Endothelial cell of umbilical vein (primary cell): Measurements from ENCODE around the gene HDHD2. TPM values are rescaled to one million over a fixed set of nuclear protein-coding genes. Genes with fewer than 3 reads are reported as not detected.

Experiments used
- BruUV-seq: library from RNA; stranded (reverse); fragments of 400-500 nt; replicated peaks from 2 replicates; lab custom pipeline; 2021; lab: Mats Ljungman, UMichigan
- CTCF ChIA-PET: fragments of 300-600, 350-600 bp; sonication (Branson Sonifier 250); formaldehyde crosslinking; loops from one replicate; lab custom pipeline; 2021; ENCODE audit warnings: antibody characterized with exemption, inconsistent platforms; lab: Charles Lee
- POLR2A ChIA-PET: fragments of 300-600, 350-600 bp; sonication (Branson Sonifier 250); formaldehyde crosslinking; loops from one replicate; lab custom pipeline; 2021; ENCODE audit warnings: antibody characterized with exemption, inconsistent platforms; lab: Charles Lee
- DNase-seq: peaks from one replicate; pipeline ENCODE4 v3.0.0-alpha.2; 2011; ENCODE audit warnings: low read depth, low spot score
- FAIRE-seq: peaks from 2 replicates; lab custom pipeline; 2011; peaks lifted over from hg19 to GRCh38; lab: Jason Lieb, UNC
- H2AFZ ChIP-seq: 2 replicates; pipeline ENCODE4 v1.6.0; 2012; ENCODE audit warnings: low read depth, low read length, control low read depth, inconsistent platforms
- H3K27ac ChIP-seq: 2 replicates; pipeline ENCODE4 v1.5.1; 2011; ENCODE audit warnings: low read depth, mild to moderate bottlenecking, control low read depth, low read length, moderate library complexity; ENCODE audit not compliant: insufficient read depth
- H3K27me3 ChIP-seq, 2 experiments: 2 replicates each; pipeline versions ENCODE4 v1.6.0 to v1.6.1; 2011; ENCODE audit warnings: low read length in 2 of 2, mixed read lengths in 1 of 2; ENCODE audit not compliant: control insufficient read depth in 2 of 2, insufficient read depth in 2 of 2
- H3K36me3 ChIP-seq, 2 experiments: 2 replicates in 1 of 2; 3 replicates in 1 of 2; pipeline ENCODE4 v1.5.1; 2011; ENCODE audit warnings: low read length in 2 of 2, mild to moderate bottlenecking in 1 of 2, moderate library complexity in 1 of 2; ENCODE audit not compliant: control insufficient read depth in 2 of 2, insufficient read depth in 2 of 2; ENCODE audit errors: extremely low read depth in 1 of 2
- H3K4me1 ChIP-seq: 3 replicates; pipeline ENCODE4 v1.5.1; 2011; ENCODE audit warnings: mild to moderate bottlenecking, low read length; ENCODE audit not compliant: control insufficient read depth, insufficient read depth; ENCODE audit errors: extremely low read depth
- H3K4me2 ChIP-seq: 2 replicates; pipeline ENCODE4 v1.6.1; 2011; ENCODE audit warnings: low read length, control low read depth, mixed read lengths; ENCODE audit not compliant: insufficient read depth
- H3K4me3 ChIP-seq, 3 experiments: fragments of 200-600 bp in 1 of 3; sonication (generic), shearing (Covaris generic) in 1 of 3; replicated peaks in 1 of 3; 2 replicates each; pipeline ENCODE4 v1.5.1; 2011 to 2016; ENCODE audit warnings: control low read depth in 3 of 3, low read length in 3 of 3, mild to moderate bottlenecking in 2 of 3, inconsistent platforms in 1 of 3, low read depth in 1 of 3, moderate library complexity in 1 of 3; ENCODE audit not compliant: insufficient read depth in 1 of 3
- H3K79me2 ChIP-seq: 2 replicates; pipeline ENCODE4 v1.6.0; 2012; ENCODE audit warnings: low read length, inconsistent platforms; ENCODE audit not compliant: control insufficient read depth, insufficient read depth
- H3K9ac ChIP-seq: replicated peaks from 2 replicates; pipeline ENCODE3; 2011; ENCODE audit warnings: low read length, control low read depth; ENCODE audit not compliant: insufficient read depth; ENCODE audit errors: extremely low read depth
- H3K9me1 ChIP-seq: replicated peaks from 3 replicates; pipeline ENCODE4 v1.6.0; 2011; ENCODE audit warnings: mild to moderate bottlenecking, low read length; ENCODE audit not compliant: control insufficient read depth, insufficient read depth; ENCODE audit errors: extremely low read depth
- H3K9me3 ChIP-seq: replicated peaks from 2 replicates; pipeline ENCODE4 v1.5.1; 2012; ENCODE audit warnings: low read length, inconsistent platforms; ENCODE audit not compliant: control insufficient read depth, insufficient read depth
- H4K20me1 ChIP-seq: replicated peaks from 2 replicates; pipeline ENCODE3; 2011; ENCODE audit warnings: mild to moderate bottlenecking, low read length; ENCODE audit not compliant: control insufficient read depth, insufficient read depth; ENCODE audit errors: extremely low read depth
- EZH2 ChIP-seq: IDR thresholded peaks from 2 replicates; pipeline ENCODE4 v1.6.1; 2012; ENCODE audit warnings: borderline replicate concordance, low read depth, mild to moderate bottlenecking, moderate library complexity, low read length, inconsistent platforms; ENCODE audit not compliant: severe bottlenecking
- FOS ChIP-seq: IDR thresholded peaks from 2 replicates; pipeline ENCODE4 v1.6.1; 2011; ENCODE audit warnings: mild to moderate bottlenecking, low read length, moderate library complexity, borderline replicate concordance; ENCODE audit not compliant: insufficient read depth
- GATA2 ChIP-seq: IDR thresholded peaks from 2 replicates; pipeline ENCODE4 v1.7.0; 2011; ENCODE audit warnings: low read depth, mild to moderate bottlenecking, moderate library complexity, mixed read lengths, low read length; ENCODE audit not compliant: insufficient read length, insufficient read depth
- JUN ChIP-seq: IDR thresholded peaks from 2 replicates; pipeline ENCODE4 v1.6.1; 2011; ENCODE audit warnings: borderline replicate concordance, low read depth; ENCODE audit not compliant: insufficient read length, insufficient read depth
- MYC ChIP-seq: IDR thresholded peaks from one replicate; pipeline ENCODE4 v1.6.1; 2011; ENCODE audit warnings: mild to moderate bottlenecking, low read depth, low read length
- POLR2A ChIP-seq: IDR thresholded peaks from 2 replicates; pipeline ENCODE4 v1.6.1; 2012; ENCODE audit warnings: low read depth, mild to moderate bottlenecking, control low read depth, low read length
- POLR2AphosphoS5 ChIP-seq: IDR thresholded peaks from 2 replicates; pipeline ENCODE4 v1.6.1; 2012; ENCODE audit warnings: low read depth, mild to moderate bottlenecking, control low read depth, low read length, moderate library complexity; ENCODE audit not compliant: insufficient read depth
- dilution Hi-C: fragments of 300-500 bp; cut with MboI; formaldehyde crosslinking; loops from one replicate; pipeline ENCODE4 v1.15.0; 2019; ENCODE audit warnings: low sequenced_read_pairs; ENCODE audit not compliant: extremely low pct_ligation_motif_present
- intact Hi-C: fragments of 100-400 bp; cut with micrococcal nuclease; formaldehyde crosslinking; loops from one replicate; pipeline ENCODE4 v1.10.0; 2022
- polyA plus RNA-seq, 4 experiments: library from polyadenylated mRNA; depleted of rRNA in 3 of 4; stranded (reverse) in 3 of 4; unstranded in 1 of 4; fragments of >200 nt; gene quantifications; 2 replicates each; pipeline versions ENCODE4 v1.2.1 to v1.2.3, GENCODE V29; 2011 to 2012; ENCODE audit warnings: missing spikeins in 1 of 4
- total RNA-seq: library from RNA; stranded (reverse); gene quantifications from 2 replicates; pipeline ENCODE4 v1.2.3, GENCODE V29; 2021
- TF ChIP-seq, protein P1 (sequence below), 2 donors: IDR thresholded peaks; 1 replicate in 1 of 2; 2 replicates in 1 of 2; pipeline ENCODE4 v1.5.1; 2011; ENCODE audit warnings: low read length in 2 of 2, mild to moderate bottlenecking in 2 of 2, moderate library complexity in 2 of 2, control low read depth in 1 of 2, inconsistent platforms in 1 of 2, low read depth in 1 of 2; ENCODE audit not compliant: insufficient read depth in 1 of 2; ENCODE audit errors: extremely low read depth in 1 of 2
- TF ChIP-seq, protein P2 (sequence below): IDR thresholded peaks from 2 replicates; pipeline ENCODE4 v1.6.1; 2011; ENCODE audit not compliant: insufficient read depth, insufficient read length

HDHD2 gene
- total and polyA plus RNA-seq, 2 donors (not counting 3 experiments of a cell fraction or from before 2014, with no cell fraction given), result 3.5 to 18.7 TPM

DNA sequence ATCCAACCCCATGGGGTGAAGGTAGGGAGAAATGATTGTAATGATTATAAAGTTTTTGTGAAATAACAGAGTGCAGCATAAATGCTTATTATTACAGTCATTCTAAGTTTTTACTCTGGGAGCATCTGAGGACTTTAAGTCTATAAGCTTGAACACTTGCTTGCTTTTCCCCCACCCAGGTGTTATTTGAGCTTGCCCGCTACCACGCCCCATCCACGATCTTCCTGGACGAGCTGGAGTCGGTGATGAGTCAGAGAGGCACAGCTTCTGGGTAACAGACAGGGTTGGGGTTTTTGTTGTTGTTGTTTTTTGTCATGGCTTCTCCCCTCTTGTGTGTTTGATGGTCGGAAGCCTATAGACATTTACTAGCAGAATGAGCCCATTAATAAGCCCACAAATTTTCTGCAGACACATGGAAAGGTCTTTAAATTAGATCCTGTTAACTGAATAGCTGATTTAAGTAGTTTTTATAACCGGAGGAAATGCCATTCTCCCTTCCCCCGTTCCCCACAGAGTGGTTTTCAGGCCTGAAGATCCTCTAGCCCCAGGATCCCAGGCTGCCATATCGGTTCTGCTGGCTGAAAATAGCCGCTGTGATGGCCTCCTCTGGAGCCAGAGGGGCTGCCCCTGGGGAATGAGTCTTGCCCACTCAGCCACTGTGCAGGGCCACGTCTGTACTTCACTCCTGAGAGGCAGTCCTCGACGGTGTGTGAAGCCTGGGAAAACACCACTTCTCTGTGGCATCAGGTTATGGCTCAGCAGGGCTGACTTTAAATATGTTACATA is 75.0 kb downstream of the HDHD2 start:
- intact Hi-C loops (no loop called here), dilution Hi-C loops (no loop called here)

More for the DNA sequence above, 75.0 kb downstream of the HDHD2 start:
- no peak overlapping the region for H3K9ac ChIP-seq
- FAIRE-seq, result no peak
- no peak overlapping the region for H3K27ac ChIP-seq
- H3K4me2 ChIP-seq, result no peak overlapping the region
- ChIA-PET CTCF (interaction anchor here (1.2 to 1.5 kb wide), 3 partner anchors 24 to 674 kb away, joined by 3 to 4 read pairs (median 4); no protein-coding TSS in a partner anchor), POLR2A (no interaction called here)
- BruUV-seq, result no TSS peak
- no peaks in the 10 kb centered on the region for H3K9me1 ChIP-seq
- no peaks in the 10 kb centered on the region for H3K36me3 ChIP-seq
- H3K9me3 ChIP-seq, result no peaks in the 10 kb centered on the region
- no peaks in the 10 kb centered on the region for H3K27me3 ChIP-seq
- H3K79me2 ChIP-seq, result no peaks in the 10 kb centered on the region
- no peak overlapping the region for H2AFZ ChIP-seq
- H3K4me1 ChIP-seq, result no peaks in the 10 kb centered on the region
- no peak for TF ChIP-seq EZH2
- TF ChIP-seq, protein P1, sequence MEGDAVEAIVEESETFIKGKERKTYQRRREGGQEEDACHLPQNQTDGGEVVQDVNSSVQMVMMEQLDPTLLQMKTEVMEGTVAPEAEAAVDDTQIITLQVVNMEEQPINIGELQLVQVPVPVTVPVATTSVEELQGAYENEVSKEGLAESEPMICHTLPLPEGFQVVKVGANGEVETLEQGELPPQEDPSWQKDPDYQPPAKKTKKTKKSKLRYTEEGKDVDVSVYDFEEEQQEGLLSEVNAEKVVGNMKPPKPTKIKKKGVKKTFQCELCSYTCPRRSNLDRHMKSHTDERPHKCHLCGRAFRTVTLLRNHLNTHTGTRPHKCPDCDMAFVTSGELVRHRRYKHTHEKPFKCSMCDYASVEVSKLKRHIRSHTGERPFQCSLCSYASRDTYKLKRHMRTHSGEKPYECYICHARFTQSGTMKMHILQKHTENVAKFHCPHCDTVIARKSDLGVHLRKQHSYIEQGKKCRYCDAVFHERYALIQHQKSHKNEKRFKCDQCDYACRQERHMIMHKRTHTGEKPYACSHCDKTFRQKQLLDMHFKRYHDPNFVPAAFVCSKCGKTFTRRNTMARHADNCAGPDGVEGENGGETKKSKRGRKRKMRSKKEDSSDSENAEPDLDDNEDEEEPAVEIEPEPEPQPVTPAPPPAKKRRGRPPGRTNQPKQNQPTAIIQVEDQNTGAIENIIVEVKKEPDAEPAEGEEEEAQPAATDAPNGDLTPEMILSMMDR (IDR thresholded peaks at IDR 0.05; ENCODE audit: extremely low read depth in 1 of 2, insufficient read depth in 1 of 2, low read depth in 1 of 2, low read length in 2 of 2), result no peak
- TF ChIP-seq GATA2, result no peak
- TF ChIP-seq POLR2A, result no peak
- TF ChIP-seq FOS, result no peak
- TF ChIP-seq JUN, result no peak
- TF ChIP-seq MYC, result no peak
- TF ChIP-seq, protein P2, sequence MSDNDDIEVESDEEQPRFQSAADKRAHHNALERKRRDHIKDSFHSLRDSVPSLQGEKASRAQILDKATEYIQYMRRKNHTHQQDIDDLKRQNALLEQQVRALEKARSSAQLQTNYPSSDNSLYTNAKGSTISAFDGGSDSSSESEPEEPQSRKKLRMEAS, result no peak
- TF ChIP-seq POLR2AphosphoS5, result no peak
- no peak for DNase-seq
- no peak overlapping the region for H3K4me3 ChIP-seq
- H4K20me1 ChIP-seq, result peaks cover 3% of the 10 kb centered on the region
